ENCODE data around the gene UTP18.
"Not testable (repeated sequence)": the region's sequence is repeated elsewhere in the genome, so short reads cannot be mapped to it uniquely, and the experiment has no call there.

Gene UTP18

GRCh38 chr17:51330861-51331503, 70.6 kb downstream of the UTP18 start:
- not testable (repeated sequence) for H3K27ac ChIP-seq (ENCODE audit: low read depth, low read length); H3K27me3 ChIP-seq (ENCODE audit: insufficient read depth, low read length); H2AFZ ChIP-seq (ENCODE audit: low read length, unreplicated experiment); H3K79me2 ChIP-seq (ENCODE audit: control insufficient read depth, insufficient read depth, low read length, unreplicated experiment); H3K36me3 ChIP-seq (ENCODE audit: insufficient read depth, low read length); H3K4me3 ChIP-seq (ENCODE audit: low read depth, low read length); H3K4me1 ChIP-seq (ENCODE audit: control insufficient read depth, insufficient read depth, low read length, unreplicated experiment)

- Histone ChIP-seq H2AFZ (ENCODE audit: low read length, unreplicated experiment) (no peak overlapping the region), H3K27me3 (ENCODE audit: insufficient read depth, low read length) (peaks cover 8% of the 10 kb centered on the region; the same call in 1 of the 2 replicates), H3K27ac (ENCODE audit: low read depth, low read length) (no peak overlapping the region), H3K4me1 (ENCODE audit: control insufficient read depth, insufficient read depth, low read length, unreplicated experiment) (no peaks in the 10 kb centered on the region), H3K36me3 (ENCODE audit: insufficient read depth, low read length) (no peaks in the 10 kb centered on the region), H3K4me3 (ENCODE audit: low read depth, low read length) (no peak overlapping the region), H3K79me2 (ENCODE audit: control insufficient read depth, insufficient read depth, low read length, unreplicated experiment) (no peaks in the 10 kb centered on the region)
Observed at GRCh38 chr17:51335006-51335590, 74.8 kb downstream of the UTP18 start.

GRCh38 chr17:51335883-51336822, 75.8 kb downstream of the UTP18 start:
- no peaks in the 10 kb centered on the region for H3K4me1 ChIP-seq (ENCODE audit: control insufficient read depth, insufficient read depth, low read length, unreplicated experiment)

GRCh38 chr17:51341457-51341856, 81.1 kb downstream of the UTP18 start:
- H3K27ac ChIP-seq (ENCODE audit: low read depth, low read length) = no peak overlapping the region

More at GRCh38 chr17:51335883-51336822, 75.8 kb downstream of the UTP18 start:
- no peak overlapping the region for H3K4me3 ChIP-seq (ENCODE audit: low read depth, low read length)
- H3K27me3 ChIP-seq (ENCODE audit: insufficient read depth, low read length) = peaks cover 8% of the 10 kb centered on the region; the same call in 1 of the 2 replicates
- H3K79me2 ChIP-seq (ENCODE audit: control insufficient read depth, insufficient read depth, low read length, unreplicated experiment) = no peaks in the 10 kb centered on the region
- H3K27ac ChIP-seq (ENCODE audit: low read depth, low read length) = no peak overlapping the region
- H3K36me3 ChIP-seq (ENCODE audit: insufficient read depth, low read length) = no peaks in the 10 kb centered on the region
- H2AFZ ChIP-seq (ENCODE audit: low read length, unreplicated experiment) = no peak overlapping the region

GRCh38 chr17:51342257-51342656, 81.9 kb downstream of the UTP18 start:
- Histone ChIP-seq H3K36me3 (ENCODE audit: insufficient read depth, low read length) (no peaks in the 10 kb centered on the region), H3K4me3 (ENCODE audit: low read depth, low read length) (no peak overlapping the region), H3K27me3 (ENCODE audit: insufficient read depth, low read length) (peaks cover 15% of the 10 kb centered on the region; the same call in 1 of the 2 replicates), H2AFZ (ENCODE audit: low read length, unreplicated experiment) (no peak overlapping the region), H3K27ac (ENCODE audit: low read depth, low read length) (no peak overlapping the region), H3K4me1 (ENCODE audit: control insufficient read depth, insufficient read depth, low read length, unreplicated experiment) (no peaks in the 10 kb centered on the region), H3K79me2 (ENCODE audit: control insufficient read depth, insufficient read depth, low read length, unreplicated experiment) (no peaks in the 10 kb centered on the region)

More at GRCh38 chr17:51341457-51341856, 81.1 kb downstream of the UTP18 start:
- H3K4me3 ChIP-seq (ENCODE audit: low read depth, low read length) = no peak overlapping the region
- H3K27me3 ChIP-seq (ENCODE audit: insufficient read depth, low read length) = peaks cover 14% of the 10 kb centered on the region; the same call in 1 of the 2 replicates
- no peaks in the 10 kb centered on the region for H3K36me3 ChIP-seq (ENCODE audit: insufficient read depth, low read length)
- H3K79me2 ChIP-seq (ENCODE audit: control insufficient read depth, insufficient read depth, low read length, unreplicated experiment) = no peaks in the 10 kb centered on the region
- no peak overlapping the region for H2AFZ ChIP-seq (ENCODE audit: low read length, unreplicated experiment)
- H3K4me1 ChIP-seq (ENCODE audit: control insufficient read depth, insufficient read depth, low read length, unreplicated experiment) = no peaks in the 10 kb centered on the region

- Histone ChIP-seq H3K4me3 (ENCODE audit: low read depth, low read length) (no peak overlapping the region), H3K27me3 (ENCODE audit: insufficient read depth, low read length) (peaks cover 24% of the 10 kb centered on the region; the same call in 1 of the 2 replicates), H3K36me3 (ENCODE audit: insufficient read depth, low read length) (no peaks in the 10 kb centered on the region), H3K4me1 (ENCODE audit: control insufficient read depth, insufficient read depth, low read length, unreplicated experiment) (no peaks in the 10 kb centered on the region), H2AFZ (ENCODE audit: low read length, unreplicated experiment) (no peak overlapping the region), H3K79me2 (ENCODE audit: control insufficient read depth, insufficient read depth, low read length, unreplicated experiment) (no peaks in the 10 kb centered on the region), H3K27ac (ENCODE audit: low read depth, low read length) (no peak overlapping the region)
Observed at GRCh38 chr17:51344532-51344931, 84.2 kb downstream of the UTP18 start.

- H2AFZ ChIP-seq (ENCODE audit: low read length, unreplicated experiment) = no peak overlapping the region
- peaks cover 43% of the 10 kb centered on the region for H3K27me3 ChIP-seq (ENCODE audit: insufficient read depth, low read length)
- no peak overlapping the region for H3K27ac ChIP-seq (ENCODE audit: low read depth, low read length)
- H3K4me1 ChIP-seq (ENCODE audit: control insufficient read depth, insufficient read depth, low read length, unreplicated experiment) = no peaks in the 10 kb centered on the region
- no peak overlapping the region for H3K4me3 ChIP-seq (ENCODE audit: low read depth, low read length)
- no peaks in the 10 kb centered on the region for H3K79me2 ChIP-seq (ENCODE audit: control insufficient read depth, insufficient read depth, low read length, unreplicated experiment)
- H3K36me3 ChIP-seq (ENCODE audit: insufficient read depth, low read length) = no peaks in the 10 kb centered on the region
Observed at GRCh38 chr17:51346218-51346982, 86.1 kb downstream of the UTP18 start.
